ENCODE data around the gene MBNL2. TPM values are rescaled to one million over a fixed set of nuclear protein-coding genes. Genes with fewer than 3 reads are reported as not detected.

The MBNL2 gene
- total RNA-seq, 1 donor from 2014 or later, result 12.4 TPM

- no peak overlapping the region for H3K4me3 Mint-ChIP-seq (ENCODE audit: unreplicated experiment)
- DNase-seq, result no peak
- peaks cover 4% of the 10 kb centered on the region for H3K9me3 Mint-ChIP-seq (ENCODE audit: unreplicated experiment)
- no peaks in the 10 kb centered on the region for H3K36me3 Mint-ChIP-seq (ENCODE audit: unreplicated experiment)
- peaks cover 2% of the 10 kb centered on the region for H3K27me3 Mint-ChIP-seq (ENCODE audit: unreplicated experiment)
- no peak overlapping the region for H3K27ac Mint-ChIP-seq (ENCODE audit: unreplicated experiment)
- TF ChIP-seq, protein P1, sequence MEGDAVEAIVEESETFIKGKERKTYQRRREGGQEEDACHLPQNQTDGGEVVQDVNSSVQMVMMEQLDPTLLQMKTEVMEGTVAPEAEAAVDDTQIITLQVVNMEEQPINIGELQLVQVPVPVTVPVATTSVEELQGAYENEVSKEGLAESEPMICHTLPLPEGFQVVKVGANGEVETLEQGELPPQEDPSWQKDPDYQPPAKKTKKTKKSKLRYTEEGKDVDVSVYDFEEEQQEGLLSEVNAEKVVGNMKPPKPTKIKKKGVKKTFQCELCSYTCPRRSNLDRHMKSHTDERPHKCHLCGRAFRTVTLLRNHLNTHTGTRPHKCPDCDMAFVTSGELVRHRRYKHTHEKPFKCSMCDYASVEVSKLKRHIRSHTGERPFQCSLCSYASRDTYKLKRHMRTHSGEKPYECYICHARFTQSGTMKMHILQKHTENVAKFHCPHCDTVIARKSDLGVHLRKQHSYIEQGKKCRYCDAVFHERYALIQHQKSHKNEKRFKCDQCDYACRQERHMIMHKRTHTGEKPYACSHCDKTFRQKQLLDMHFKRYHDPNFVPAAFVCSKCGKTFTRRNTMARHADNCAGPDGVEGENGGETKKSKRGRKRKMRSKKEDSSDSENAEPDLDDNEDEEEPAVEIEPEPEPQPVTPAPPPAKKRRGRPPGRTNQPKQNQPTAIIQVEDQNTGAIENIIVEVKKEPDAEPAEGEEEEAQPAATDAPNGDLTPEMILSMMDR (IDR thresholded peaks at IDR 0.05; ENCODE audit: partially characterized antibody, unreplicated experiment), result no peak
- peaks cover 8% of the 10 kb centered on the region for H3K4me1 Mint-ChIP-seq (ENCODE audit: low read depth, unreplicated experiment)
Measured at GRCh38 chr13:97214921-97215320, 7.2 kb upstream of the MBNL2 start.

GRCh38 chr13:97215325-97215724 lies 6.8 kb upstream of the MBNL2 start:
- DNase-seq, result no peak
- peaks cover 8% of the 10 kb centered on the region for H3K4me1 Mint-ChIP-seq (ENCODE audit: low read depth, unreplicated experiment)
- no peaks in the 10 kb centered on the region for H3K36me3 Mint-ChIP-seq (ENCODE audit: unreplicated experiment)
- peaks cover 4% of the 10 kb centered on the region for H3K9me3 Mint-ChIP-seq (ENCODE audit: unreplicated experiment)
- TF ChIP-seq, protein P1 (IDR thresholded peaks at IDR 0.05; ENCODE audit: partially characterized antibody, unreplicated experiment), result no peak
- no peak overlapping the region for H3K4me3 Mint-ChIP-seq (ENCODE audit: unreplicated experiment)
- H3K27ac Mint-ChIP-seq (ENCODE audit: unreplicated experiment), result no peak overlapping the region
- peaks cover 2% of the 10 kb centered on the region for H3K27me3 Mint-ChIP-seq (ENCODE audit: unreplicated experiment)

- Mint-ChIP-seq H3K4me3 (ENCODE audit: unreplicated experiment) (no peak overlapping the region), H3K36me3 (ENCODE audit: unreplicated experiment) (no peaks in the 10 kb centered on the region), H3K27ac (ENCODE audit: unreplicated experiment) (no peak overlapping the region), H3K4me1 (ENCODE audit: low read depth, unreplicated experiment) (peaks cover 32% of the 10 kb centered on the region), H3K9me3 (ENCODE audit: unreplicated experiment) (peaks cover 8% of the 10 kb centered on the region), H3K27me3 (ENCODE audit: unreplicated experiment) (peaks cover 6% of the 10 kb centered on the region)
- TF ChIP-seq, protein P1 (IDR thresholded peaks at IDR 0.05; ENCODE audit: partially characterized antibody, unreplicated experiment), result no peak
- DNase-seq, result no peak
Measured at GRCh38 chr13:97219226-97219625, 2.9 kb upstream of the MBNL2 start.

GRCh38 chr13:97220151-97220900 lies 1.8 kb upstream of the MBNL2 start:
- no peak for DNase-seq
- Mint-ChIP-seq H3K9me3 (ENCODE audit: unreplicated experiment) (peaks cover 9% of the 10 kb centered on the region), H3K4me3 (ENCODE audit: unreplicated experiment) (no peak overlapping the region), H3K27ac (ENCODE audit: unreplicated experiment) (no peak overlapping the region), H3K4me1 (ENCODE audit: low read depth, unreplicated experiment) (peaks cover 41% of the 10 kb centered on the region), H3K36me3 (ENCODE audit: unreplicated experiment) (no peaks in the 10 kb centered on the region), H3K27me3 (ENCODE audit: unreplicated experiment) (peaks cover 8% of the 10 kb centered on the region)
- TF ChIP-seq, protein P1 (IDR thresholded peaks at IDR 0.05; ENCODE audit: partially characterized antibody, unreplicated experiment), result no peak

DNA sequence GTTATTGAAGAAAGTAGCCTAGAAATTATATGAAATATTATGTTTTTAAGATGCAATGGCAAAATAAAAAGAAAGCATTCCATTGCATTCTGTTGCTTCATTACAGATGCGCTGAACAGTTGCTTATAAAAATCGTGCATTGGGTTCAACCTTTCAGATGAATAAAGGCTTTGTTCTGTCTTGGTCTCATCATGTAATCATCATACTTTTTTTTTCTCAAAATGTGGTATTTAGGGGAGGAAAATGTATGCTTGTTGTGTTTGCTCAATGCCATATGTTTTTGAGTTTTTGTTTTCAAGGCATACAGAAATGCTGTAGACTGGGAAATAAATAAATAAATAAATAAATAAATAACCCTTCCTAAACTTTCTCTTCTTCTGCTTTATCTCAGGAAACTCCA lies 1.1 kb upstream of the MBNL2 start:
- Mint-ChIP-seq H3K4me1 (ENCODE audit: low read depth, unreplicated experiment) (peaks cover 46% of the 10 kb centered on the region), H3K9me3 (ENCODE audit: unreplicated experiment) (peaks cover 11% of the 10 kb centered on the region), H3K4me3 (ENCODE audit: unreplicated experiment) (no peak overlapping the region), H3K27ac (ENCODE audit: unreplicated experiment) (no peak overlapping the region), H3K36me3 (ENCODE audit: unreplicated experiment) (no peaks in the 10 kb centered on the region), H3K27me3 (ENCODE audit: unreplicated experiment) (peaks cover 8% of the 10 kb centered on the region)
- DNase-seq, result no peak
- TF ChIP-seq, protein P1 (IDR thresholded peaks at IDR 0.05; ENCODE audit: partially characterized antibody, unreplicated experiment), result no peak
